ENCODE results near the gene HBD. TPM values are rescaled to one million over a fixed set of nuclear protein-coding genes. Genes with fewer than 3 reads are reported as not detected.

HBD gene
- total RNA-seq, 2 experiments from 2014 or later = not detected

GRCh38 chr11:5226732-5227310 is 7.5 kb downstream of the HBD start, which contains the start of gene HBB:
HBB (minus strand) TSS chr11:5227071; CDS start chr11:5227021, 50 bp downstream.
- ChIA-PET CTCF (no interaction called here), POLR2A (no interaction called here)
- Mint-ChIP-seq H3K27ac (no peak within 1 kb of the TSS), H3K9me3 (no peaks in the 10 kb centered on the region), H3K4me3 (no peak within 1 kb of the TSS), H3K36me3 (ENCODE audit: low read depth) (no peaks in the 10 kb centered on the region), H3K4me1 (ENCODE audit: low read depth) (no peaks in the 10 kb centered on the region), H3K27me3 (peaks cover 6% of the 10 kb centered on the region)
- TF ChIP-seq, protein P1, sequence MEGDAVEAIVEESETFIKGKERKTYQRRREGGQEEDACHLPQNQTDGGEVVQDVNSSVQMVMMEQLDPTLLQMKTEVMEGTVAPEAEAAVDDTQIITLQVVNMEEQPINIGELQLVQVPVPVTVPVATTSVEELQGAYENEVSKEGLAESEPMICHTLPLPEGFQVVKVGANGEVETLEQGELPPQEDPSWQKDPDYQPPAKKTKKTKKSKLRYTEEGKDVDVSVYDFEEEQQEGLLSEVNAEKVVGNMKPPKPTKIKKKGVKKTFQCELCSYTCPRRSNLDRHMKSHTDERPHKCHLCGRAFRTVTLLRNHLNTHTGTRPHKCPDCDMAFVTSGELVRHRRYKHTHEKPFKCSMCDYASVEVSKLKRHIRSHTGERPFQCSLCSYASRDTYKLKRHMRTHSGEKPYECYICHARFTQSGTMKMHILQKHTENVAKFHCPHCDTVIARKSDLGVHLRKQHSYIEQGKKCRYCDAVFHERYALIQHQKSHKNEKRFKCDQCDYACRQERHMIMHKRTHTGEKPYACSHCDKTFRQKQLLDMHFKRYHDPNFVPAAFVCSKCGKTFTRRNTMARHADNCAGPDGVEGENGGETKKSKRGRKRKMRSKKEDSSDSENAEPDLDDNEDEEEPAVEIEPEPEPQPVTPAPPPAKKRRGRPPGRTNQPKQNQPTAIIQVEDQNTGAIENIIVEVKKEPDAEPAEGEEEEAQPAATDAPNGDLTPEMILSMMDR (IDR thresholded peaks at IDR 0.05) = no peak
- H3K27me3 ChIP-seq (ENCODE audit: control insufficient read depth in 1 of 2, insufficient read depth in 2 of 2, low read length in 2 of 2) = peaks cover 0 to 13% of the 10 kb centered on the region in 2 experiments
- H3K9me3 ChIP-seq (ENCODE audit: control insufficient read depth in 1 of 2, insufficient read depth in 1 of 2, low read length in 2 of 2) = peaks cover 0 to 12% of the 10 kb centered on the region in 2 experiments
- H3K27ac ChIP-seq (ENCODE audit: low read depth in 1 of 2, low read length in 2 of 2) = no peak within 1 kb of the TSS
- no peak within 1 kb of the TSS for H3K4me3 ChIP-seq (ENCODE audit: low read length)
- DNase-seq (no peak), ATAC-seq (ENCODE audit: poor library complexity) (no peak)
- H3K4me1 ChIP-seq (ENCODE audit: insufficient read depth, low read length) = no peaks in the 10 kb centered on the region
- no peaks in the 10 kb centered on the region for H3K36me3 ChIP-seq (ENCODE audit: insufficient read depth, low read length)
- intact Hi-C loops (cut with DNase I, micrococcal nuclease) = no loop called here

DNA sequence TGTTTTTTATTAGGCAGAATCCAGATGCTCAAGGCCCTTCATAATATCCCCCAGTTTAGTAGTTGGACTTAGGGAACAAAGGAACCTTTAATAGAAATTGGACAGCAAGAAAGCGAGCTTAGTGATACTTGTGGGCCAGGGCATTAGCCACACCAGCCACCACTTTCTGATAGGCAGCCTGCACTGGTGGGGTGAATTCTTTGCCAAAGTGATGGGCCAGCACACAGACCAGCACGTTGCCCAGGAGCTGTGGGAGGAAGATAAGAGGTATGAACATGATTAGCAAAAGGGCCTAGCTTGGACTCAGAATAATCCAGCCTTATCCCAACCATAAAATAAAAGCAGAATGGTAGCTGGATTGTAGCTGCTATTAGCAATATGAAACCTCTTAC is 8.8 kb downstream of the HBD start:
- no peak overlapping the region for H3K4me3 ChIP-seq (ENCODE audit: low read length)
- ATAC-seq (ENCODE audit: poor library complexity) = no peak
- H3K27me3 ChIP-seq (ENCODE audit: control insufficient read depth in 1 of 2, insufficient read depth in 2 of 2, low read length in 2 of 2) = peaks cover 0 to 13% of the 10 kb centered on the region in 2 experiments
- no peaks in the 10 kb centered on the region for H3K36me3 ChIP-seq (ENCODE audit: insufficient read depth, low read length)
- ChIA-PET POLR2A (no interaction called here), CTCF (no interaction called here)
- Mint-ChIP-seq H3K36me3 (ENCODE audit: low read depth) (no peaks in the 10 kb centered on the region), H3K4me1 (ENCODE audit: low read depth) (no peaks in the 10 kb centered on the region), H3K27me3 (peaks cover 6% of the 10 kb centered on the region), H3K27ac (no peak overlapping the region), H3K4me3 (no peak overlapping the region), H3K9me3 (no peaks in the 10 kb centered on the region)
- H3K27ac ChIP-seq (ENCODE audit: low read depth in 1 of 2, low read length in 2 of 2) = no peak overlapping the region
- H3K9me3 ChIP-seq (ENCODE audit: control insufficient read depth in 1 of 2, insufficient read depth in 1 of 2, low read length in 2 of 2) = peaks cover 6 to 12% of the 10 kb centered on the region in 2 experiments
- intact Hi-C loops (cut with DNase I, micrococcal nuclease) = no loop called here
- H3K4me1 ChIP-seq (ENCODE audit: insufficient read depth, low read length) = no peaks in the 10 kb centered on the region
- TF ChIP-seq, protein P1 (IDR thresholded peaks at IDR 0.05) = no peak
- no peak for DNase-seq

- Mint-ChIP-seq H3K9me3 (no peaks in the 10 kb centered on the region), H3K27ac (no peak overlapping the region), H3K27me3 (peaks cover 6% of the 10 kb centered on the region), H3K4me3 (no peak overlapping the region), H3K4me1 (ENCODE audit: low read depth) (no peaks in the 10 kb centered on the region), H3K36me3 (ENCODE audit: low read depth) (no peaks in the 10 kb centered on the region)
- Histone ChIP-seq H3K4me3 (ENCODE audit: low read length) (no peak overlapping the region), H3K4me1 (ENCODE audit: insufficient read depth, low read length) (no peaks in the 10 kb centered on the region), H3K27me3 (ENCODE audit: control insufficient read depth in 1 of 2, insufficient read depth in 2 of 2, low read length in 2 of 2) (peaks cover 0 to 13% of the 10 kb centered on the region in 2 experiments), H3K36me3 (ENCODE audit: insufficient read depth, low read length) (no peaks in the 10 kb centered on the region), H3K9me3 (ENCODE audit: control insufficient read depth in 1 of 2, insufficient read depth in 1 of 2, low read length in 2 of 2) (peaks cover 6 to 12% of the 10 kb centered on the region in 2 experiments), H3K27ac (ENCODE audit: low read depth in 1 of 2, low read length in 2 of 2) (no peak overlapping the region)
- POLR2A ChIA-PET = no interaction called here
- TF ChIP-seq, protein P1 (IDR thresholded peaks at IDR 0.05) = no peak
- CTCF ChIA-PET = no interaction called here
- ATAC-seq (ENCODE audit: poor library complexity) (no peak), DNase-seq (no peak)
- intact Hi-C loops (cut with DNase I, micrococcal nuclease) = no loop called here
Measured at GRCh38 chr11:5224538-5225479, 9.5 kb downstream of the HBD start.

Measured in CD4-positive, alpha-beta T cell (primary cell).